Measurements from ENCODE around the gene RNF115.
"Not testable (repeated sequence)": the region's sequence is repeated elsewhere in the genome, so short reads cannot be mapped to it uniquely, and the experiment has no call there.

The RNF115 gene

GRCh38 chr1:145805057-145805456, 18.8 kb downstream of the RNF115 start:
- TF ChIP-seq, protein P1, sequence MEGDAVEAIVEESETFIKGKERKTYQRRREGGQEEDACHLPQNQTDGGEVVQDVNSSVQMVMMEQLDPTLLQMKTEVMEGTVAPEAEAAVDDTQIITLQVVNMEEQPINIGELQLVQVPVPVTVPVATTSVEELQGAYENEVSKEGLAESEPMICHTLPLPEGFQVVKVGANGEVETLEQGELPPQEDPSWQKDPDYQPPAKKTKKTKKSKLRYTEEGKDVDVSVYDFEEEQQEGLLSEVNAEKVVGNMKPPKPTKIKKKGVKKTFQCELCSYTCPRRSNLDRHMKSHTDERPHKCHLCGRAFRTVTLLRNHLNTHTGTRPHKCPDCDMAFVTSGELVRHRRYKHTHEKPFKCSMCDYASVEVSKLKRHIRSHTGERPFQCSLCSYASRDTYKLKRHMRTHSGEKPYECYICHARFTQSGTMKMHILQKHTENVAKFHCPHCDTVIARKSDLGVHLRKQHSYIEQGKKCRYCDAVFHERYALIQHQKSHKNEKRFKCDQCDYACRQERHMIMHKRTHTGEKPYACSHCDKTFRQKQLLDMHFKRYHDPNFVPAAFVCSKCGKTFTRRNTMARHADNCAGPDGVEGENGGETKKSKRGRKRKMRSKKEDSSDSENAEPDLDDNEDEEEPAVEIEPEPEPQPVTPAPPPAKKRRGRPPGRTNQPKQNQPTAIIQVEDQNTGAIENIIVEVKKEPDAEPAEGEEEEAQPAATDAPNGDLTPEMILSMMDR (conservative IDR thresholded peaks at IDR 0.05; ENCODE audit: low read depth, low read length), result no peak
- H3K4me3 ChIP-seq (ENCODE audit: low read depth, low read length), result no peak overlapping the region
- peak; percentile 77 for DNase-seq (ENCODE audit: low read depth)

DNA sequence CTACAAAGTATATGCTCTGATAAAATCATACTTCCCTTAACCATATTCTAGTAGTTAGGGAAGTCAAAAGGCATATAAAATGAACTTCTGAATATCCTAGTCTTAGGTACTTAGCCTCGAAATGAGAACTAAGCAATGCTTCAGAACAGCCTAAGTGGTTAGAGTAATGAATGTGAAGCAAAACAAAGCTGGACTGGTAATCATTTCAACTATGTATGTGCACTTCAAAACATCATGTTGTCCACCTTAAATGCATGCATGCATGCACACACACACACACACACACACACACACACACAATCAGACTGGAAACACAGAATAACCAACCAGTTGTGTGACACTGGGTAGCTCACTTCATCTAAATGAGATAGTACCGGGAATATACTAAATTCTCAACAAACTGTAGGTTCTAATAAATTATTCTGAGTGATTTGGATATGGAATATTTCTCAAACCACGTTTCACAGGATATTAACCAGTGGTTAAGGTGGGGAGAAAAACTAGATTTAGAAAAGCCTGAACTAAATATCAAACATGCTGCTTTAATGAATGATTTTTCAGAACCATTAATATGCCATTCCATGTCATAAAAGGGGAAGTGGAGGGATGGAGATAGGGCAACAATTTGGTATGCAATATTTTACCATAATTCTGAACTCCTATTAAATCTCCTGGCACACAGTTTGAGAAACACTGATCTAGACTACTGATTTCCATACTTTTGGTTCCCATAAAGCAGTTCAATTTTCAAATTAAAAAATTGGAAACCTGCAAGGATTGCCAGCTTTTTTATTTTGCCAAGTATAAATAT, 19.5 kb downstream of the RNF115 start:
- H3K4me3 ChIP-seq (ENCODE audit: low read depth, low read length), result no peak overlapping the region
- peak; percentile 30 for DNase-seq (ENCODE audit: low read depth)
- TF ChIP-seq, protein P1 (conservative IDR thresholded peaks at IDR 0.05; ENCODE audit: low read depth, low read length), result no peak

GRCh38 chr1:145799806-145800205, 24.1 kb downstream of the RNF115 start:
- no peak for DNase-seq (ENCODE audit: low read depth)
- TF ChIP-seq, protein P1 (conservative IDR thresholded peaks at IDR 0.05; ENCODE audit: low read depth, low read length), result no peak
- H3K4me3 ChIP-seq (ENCODE audit: low read depth, low read length), result no peak overlapping the region

DNA sequence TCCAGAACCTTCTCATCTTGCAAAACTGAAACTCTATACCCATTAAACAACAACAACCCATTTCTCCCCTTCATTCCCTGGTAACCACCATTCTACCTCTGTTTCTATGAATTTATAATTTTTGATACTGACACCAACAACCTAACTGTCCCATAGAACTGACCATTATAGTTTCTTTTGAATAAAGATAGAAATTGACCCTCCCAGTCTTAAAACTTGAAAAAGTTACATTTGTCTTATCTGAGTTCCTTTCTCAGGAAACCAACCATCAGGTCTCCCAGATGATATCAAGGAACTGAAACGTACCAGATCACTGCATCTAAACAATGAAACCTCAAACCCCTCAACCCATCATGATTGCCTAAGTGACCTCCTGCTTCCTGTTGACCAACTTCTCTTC, 27.1 kb downstream of the RNF115 start:
- TF ChIP-seq, protein P1 (conservative IDR thresholded peaks at IDR 0.05; ENCODE audit: low read depth, low read length), result no peak
- H3K4me3 ChIP-seq (ENCODE audit: low read depth, low read length), result no peak overlapping the region
- DNase-seq (ENCODE audit: low read depth), result no peak

GRCh38 chr1:145795257-145795881, 28.5 kb downstream of the RNF115 start:
- no peak overlapping the region for H3K4me3 ChIP-seq (ENCODE audit: low read depth, low read length)
- TF ChIP-seq, protein P1 (conservative IDR thresholded peaks at IDR 0.05; ENCODE audit: low read depth, low read length), result no peak
- no peak for DNase-seq (ENCODE audit: low read depth)

- no peak for DNase-seq (ENCODE audit: low read depth)
- no peak overlapping the region for H3K4me3 ChIP-seq (ENCODE audit: low read depth, low read length)
- TF ChIP-seq, protein P1 (conservative IDR thresholded peaks at IDR 0.05; ENCODE audit: low read depth, low read length), result no peak
Measured at GRCh38 chr1:145792484-145792883, 31.4 kb downstream of the RNF115 start.

GRCh38 chr1:145791860-145792259, 32.0 kb downstream of the RNF115 start:
- DNase-seq (ENCODE audit: low read depth); H3K4me3 ChIP-seq (ENCODE audit: low read depth, low read length): not testable (repeated sequence)
